Naive thymus-derived CD4-positive, alpha-beta T cell (primary cell): Measurements from ENCODE around the gene PGK2. TPM values are rescaled to one million over a fixed set of nuclear protein-coding genes. Genes with fewer than 3 reads are reported as not detected.
"Not testable (repeated sequence)": the region's sequence is repeated elsewhere in the genome, so short reads cannot be mapped to it uniquely, and the experiment has no call there.

ENCODE experiments used
- ATAC-seq: fragments of 150-1000 bp; cut with Tn5 transposase; 2 replicates; pipeline ENCODE4 v1.10.0; 2021; ENCODE audit warnings: mild to moderate bottlenecking, moderate library complexity
- CTCF ChIA-PET: fragments of 350-600 bp; sonication (Branson Sonifier 250); formaldehyde crosslinking; loops from one replicate; lab custom pipeline; 2021; ENCODE audit warnings: antibody characterized with exemption; lab: Charles Lee
- POLR2A ChIA-PET: fragments of 350-600 bp; sonication (Branson Sonifier 250); formaldehyde crosslinking; loops from one replicate; lab custom pipeline; 2021; ENCODE audit warnings: antibody characterized with exemption, inconsistent platforms; lab: Charles Lee
- DNase-seq, 9 donors: peaks; one replicate each; pipeline versions ENCODE4 v3.0.0 to v3.0.0-alpha.2; 2020 to 2022; ENCODE audit warnings: mixed read lengths in 1 of 9
- H3K27ac ChIP-seq: one replicate; pipeline ENCODE4 v1.7.0; 2013; ENCODE audit warnings: mild to moderate bottlenecking, low read depth, low read length, moderate library complexity
- H3K27me3 ChIP-seq, 2 donors: one replicate each; pipeline ENCODE4 v1.7.0; 2013; ENCODE audit warnings: low read length in 2 of 2, mild to moderate bottlenecking in 2 of 2, moderate library complexity in 2 of 2; ENCODE audit not compliant: control insufficient read depth in 2 of 2, insufficient read depth in 2 of 2
- H3K36me3 ChIP-seq, 3 experiments: 1 replicate in 2 of 3; 2 replicates in 1 of 3; pipeline ENCODE4 v1.7.0; 2013; ENCODE audit warnings: low read length in 3 of 3, mild to moderate bottlenecking in 3 of 3, moderate library complexity in 1 of 3; ENCODE audit not compliant: insufficient read depth in 3 of 3, control insufficient read depth in 2 of 3
- H3K4me1 ChIP-seq, 2 donors: one replicate each; pipeline ENCODE4 v1.7.0; 2013; ENCODE audit warnings: low read length in 2 of 2, mild to moderate bottlenecking in 2 of 2, moderate library complexity in 1 of 2; ENCODE audit not compliant: control insufficient read depth in 2 of 2, insufficient read depth in 2 of 2
- H3K4me3 ChIP-seq: 2 replicates; pipeline ENCODE4 v1.7.0; 2013; ENCODE audit warnings: mild to moderate bottlenecking, low read length
- H3K9me3 ChIP-seq, 3 experiments: 1 replicate in 2 of 3; 2 replicates in 1 of 3; pipeline ENCODE4 v1.7.0; 2013; ENCODE audit warnings: low read length in 3 of 3; ENCODE audit not compliant: control insufficient read depth in 2 of 3
- H3K27ac Mint-ChIP-seq, 9 donors: one replicate each; pipeline ENCODE4 v1.8.0; 2020 to 2022; ENCODE audit warnings: mixed read lengths in 9 of 9, mild to moderate bottlenecking in 8 of 9, moderate library complexity in 5 of 9, inconsistent platforms in 2 of 9
- H3K27me3 Mint-ChIP-seq, 5 donors: one replicate each; pipeline ENCODE4 v1.8.0; 2021 to 2022; ENCODE audit warnings: mixed read lengths in 5 of 5, mild to moderate bottlenecking in 1 of 5
- H3K36me3 Mint-ChIP-seq, 5 donors: one replicate each; pipeline ENCODE4 v1.8.0; 2020 to 2022; ENCODE audit warnings: mixed read lengths in 5 of 5, mild to moderate bottlenecking in 3 of 5, inconsistent platforms in 1 of 5
- H3K4me1 Mint-ChIP-seq, 7 donors: one replicate each; pipeline ENCODE4 v1.8.0; 2020 to 2022; ENCODE audit warnings: mixed read lengths in 7 of 7, mild to moderate bottlenecking in 3 of 7, inconsistent platforms in 1 of 7
- H3K4me3 Mint-ChIP-seq, 10 donors: one replicate each; pipeline ENCODE4 v1.8.0; 2020 to 2022; ENCODE audit warnings: mild to moderate bottlenecking in 10 of 10, mixed read lengths in 10 of 10, moderate library complexity in 6 of 10, inconsistent platforms in 2 of 10
- H3K9me3 Mint-ChIP-seq, 11 donors: one replicate each; pipeline ENCODE4 v1.8.0; 2020 to 2022; ENCODE audit warnings: mixed read lengths in 11 of 11, mild to moderate bottlenecking in 4 of 11, inconsistent platforms in 1 of 11, moderate library complexity in 1 of 11
- intact Hi-C, 2 donors: fragments of 100-400 bp; cut with micrococcal nuclease; formaldehyde crosslinking; loops; one replicate each; pipeline ENCODE4 v1.15.1; 2023
- polyA plus RNA-seq, 2 donors: library from polyadenylated mRNA; unstranded; fragments of 300-500 nt; fragmentation: Illumina TruSeq; gene quantifications; one replicate each; pipeline ENCODE4 v1.2.3, GENCODE V29; 2021
- total RNA-seq, 6 experiments: library from RNA in 5 of 6; stranded (reverse) in 5 of 6; gene quantifications; 1 replicate in 5 of 6; 2 replicates in 1 of 6; pipeline ENCODE4 v1.2.3 and lab custom pipeline; 2021 to 2026

The PGK2 gene
- total and polyA plus RNA-seq, 7 experiments from 2014 or later: not detected

GRCh38 chr6:49805246-49805645, 18.2 kb upstream of the PGK2 start:
- peaks cover 0 to 9% (median 3%) of the 10 kb centered on the region in 11 donors for H3K9me3 Mint-ChIP-seq
- H3K4me1 Mint-ChIP-seq: no peaks in the 10 kb centered on the region
- no peak overlapping the region for H3K4me3 Mint-ChIP-seq
- no peak overlapping the region for H3K27ac Mint-ChIP-seq
- no peaks in the 10 kb centered on the region for H3K9me3 ChIP-seq
- H3K36me3 ChIP-seq: no peaks in the 10 kb centered on the region
- H3K4me3 ChIP-seq: no peak overlapping the region
- POLR2A ChIA-PET: no interaction called here
- intact Hi-C loops: no loop called here
- H3K27me3 Mint-ChIP-seq: no peaks in the 10 kb centered on the region
- no peak for DNase-seq
- CTCF ChIA-PET: interaction anchor here (0.8 kb wide), 1 partner anchor 46 kb away, joined by 3 read pairs; no protein-coding TSS in a partner anchor
- H3K27ac ChIP-seq: no peak overlapping the region
- H3K36me3 Mint-ChIP-seq: peaks cover 0 to 3% (median 0%) of the 10 kb centered on the region in 5 donors
- no peak for ATAC-seq
- no peaks in the 10 kb centered on the region for H3K4me1 ChIP-seq
- no peaks in the 10 kb centered on the region for H3K27me3 ChIP-seq

GRCh38 chr6:49801525-49801924, 14.4 kb upstream of the PGK2 start:
- ATAC-seq: no peak
- no peak overlapping the region for H3K27ac Mint-ChIP-seq
- no peaks in the 10 kb centered on the region for H3K36me3 ChIP-seq
- H3K4me3 ChIP-seq: no peak overlapping the region
- peaks cover 0 to 5% (median 0%) of the 10 kb centered on the region in 11 donors for H3K9me3 Mint-ChIP-seq
- intact Hi-C loops: no loop called here
- no peaks in the 10 kb centered on the region for H3K27me3 Mint-ChIP-seq
- H3K4me1 ChIP-seq: no peaks in the 10 kb centered on the region
- H3K36me3 Mint-ChIP-seq: no peaks in the 10 kb centered on the region
- ChIA-PET CTCF (no interaction called here), POLR2A (no interaction called here)
- H3K27ac ChIP-seq: no peak overlapping the region
- no peaks in the 10 kb centered on the region for H3K4me1 Mint-ChIP-seq
- DNase-seq: no peak
- H3K4me3 Mint-ChIP-seq: no peak overlapping the region
- no peaks in the 10 kb centered on the region for H3K27me3 ChIP-seq
- no peaks in the 10 kb centered on the region for H3K9me3 ChIP-seq

DNA sequence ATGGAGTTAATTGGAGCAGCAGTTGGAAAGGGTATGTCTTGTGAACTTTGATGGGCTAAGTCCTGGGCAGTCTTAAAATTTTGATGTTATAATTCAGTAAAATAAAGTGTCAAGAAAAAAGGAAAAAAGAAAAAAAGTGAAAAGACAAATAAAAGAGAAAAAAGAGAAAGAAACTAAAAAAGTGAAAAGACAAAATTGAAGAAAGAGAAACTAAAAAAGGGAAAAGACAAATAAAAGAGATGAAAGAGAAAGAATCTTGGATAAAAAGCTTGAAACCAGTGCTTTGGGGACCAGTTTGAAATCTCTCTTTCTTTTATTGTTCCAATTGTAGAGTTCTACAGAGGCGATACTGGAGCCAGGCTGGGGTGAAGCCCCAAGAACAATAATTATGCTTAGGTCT, 12.0 kb upstream of the PGK2 start:
- Mint-ChIP-seq H3K36me3 (no peaks in the 10 kb centered on the region), H3K4me1 (no peaks in the 10 kb centered on the region), H3K9me3 (peaks cover 0 to 5% (median 2%) of the 10 kb centered on the region in 11 donors), H3K4me3 (no peak overlapping the region), H3K27ac (no peak overlapping the region), H3K27me3 (no peaks in the 10 kb centered on the region)
- H3K9me3 ChIP-seq: no peaks in the 10 kb centered on the region
- no peaks in the 10 kb centered on the region for H3K36me3 ChIP-seq
- H3K4me1 ChIP-seq: no peaks in the 10 kb centered on the region
- ChIA-PET CTCF (no interaction called here), POLR2A (no interaction called here)
- H3K4me3 ChIP-seq: no peak overlapping the region
- ATAC-seq (no peak), DNase-seq (no peak)
- no peaks in the 10 kb centered on the region for H3K27me3 ChIP-seq
- no peak overlapping the region for H3K27ac ChIP-seq
- intact Hi-C loops: no loop called here

GRCh38 chr6:49796842-49797455, 9.9 kb upstream of the PGK2 start:
- ATAC-seq, POLR2A ChIA-PET, H3K27me3 Mint-ChIP-seq, H3K36me3 Mint-ChIP-seq, H3K27ac Mint-ChIP-seq, H3K9me3 ChIP-seq, H3K36me3 ChIP-seq, H3K4me1 ChIP-seq, CTCF ChIA-PET, H3K27me3 ChIP-seq, intact Hi-C loops, H3K9me3 Mint-ChIP-seq, H3K4me1 Mint-ChIP-seq, DNase-seq, H3K4me3 ChIP-seq, H3K4me3 Mint-ChIP-seq, H3K27ac ChIP-seq: not testable (repeated sequence)

GRCh38 chr6:49790341-49790740, 3.3 kb upstream of the PGK2 start:
- H3K4me1 Mint-ChIP-seq: peaks cover 0 to 1% (median 0%) of the 10 kb centered on the region in 7 donors
- no peak overlapping the region for H3K27ac Mint-ChIP-seq
- H3K9me3 ChIP-seq: no peaks in the 10 kb centered on the region
- intact Hi-C loops: no loop called here
- no peaks in the 10 kb centered on the region for H3K4me1 ChIP-seq
- DNase-seq: no peak
- no peak overlapping the region for H3K4me3 ChIP-seq
- no peak for ATAC-seq
- H3K27ac ChIP-seq: no peak overlapping the region
- H3K36me3 Mint-ChIP-seq: no peaks in the 10 kb centered on the region
- no peaks in the 10 kb centered on the region for H3K27me3 Mint-ChIP-seq
- H3K36me3 ChIP-seq: no peaks in the 10 kb centered on the region
- H3K9me3 Mint-ChIP-seq: peaks cover 0 to 10% (median 2%) of the 10 kb centered on the region in 11 donors
- CTCF ChIA-PET: no interaction called here
- POLR2A ChIA-PET: no interaction called here
- H3K4me3 Mint-ChIP-seq: no peak overlapping the region
- H3K27me3 ChIP-seq: no peaks in the 10 kb centered on the region

- H3K4me1 ChIP-seq: no peaks in the 10 kb centered on the region
- H3K36me3 Mint-ChIP-seq: no peaks in the 10 kb centered on the region
- no peak overlapping the region for H3K4me3 ChIP-seq
- H3K36me3 ChIP-seq: no peaks in the 10 kb centered on the region
- H3K9me3 Mint-ChIP-seq: peaks cover 0 to 10% (median 0%) of the 10 kb centered on the region in 11 donors
- ChIA-PET POLR2A (no interaction called here), CTCF (no interaction called here)
- no peaks in the 10 kb centered on the region for H3K27me3 ChIP-seq
- H3K9me3 ChIP-seq: no peaks in the 10 kb centered on the region
- peaks cover 0 to 1% (median 0%) of the 10 kb centered on the region in 7 donors for H3K4me1 Mint-ChIP-seq
- DNase-seq (no peak), ATAC-seq (no peak)
- no peaks in the 10 kb centered on the region for H3K27me3 Mint-ChIP-seq
- intact Hi-C loops: no loop called here
- H3K4me3 Mint-ChIP-seq: no peak overlapping the region
- H3K27ac Mint-ChIP-seq: no peak overlapping the region
- H3K27ac ChIP-seq: no peak overlapping the region
Measured at GRCh38 chr6:49784272-49784671, 2.8 kb downstream of the PGK2 start.

- H3K36me3 ChIP-seq: no peaks in the 10 kb centered on the region
- DNase-seq (no peak), ATAC-seq (no peak)
- H3K4me3 ChIP-seq: no peak overlapping the region
- CTCF ChIA-PET: no interaction called here
- POLR2A ChIA-PET: no interaction called here
- intact Hi-C loops: no loop called here
- no peaks in the 10 kb centered on the region for H3K9me3 ChIP-seq
- H3K4me1 ChIP-seq: no peaks in the 10 kb centered on the region
- Mint-ChIP-seq H3K27me3 (no peaks in the 10 kb centered on the region), H3K36me3 (no peaks in the 10 kb centered on the region), H3K4me3 (no peak overlapping the region), H3K9me3 (peaks cover 0 to 6% (median 2%) of the 10 kb centered on the region in 11 donors), H3K27ac (no peak overlapping the region), H3K4me1 (no peaks in the 10 kb centered on the region)
- no peak overlapping the region for H3K27ac ChIP-seq
- no peaks in the 10 kb centered on the region for H3K27me3 ChIP-seq
Measured at GRCh38 chr6:49782725-49783124, 4.4 kb downstream of the PGK2 start.
